Kasumi-1 (cell line): Measurements from ENCODE around the gene GABRA4.
A peak's percentile ranks its signal among the peaks of the same experiment; 100 is the strongest.

Source experiments
- DNase-seq, 2 experiments: peaks; one replicate each; lab custom pipeline; 2025; lab: John Stamatoyannopoulos, UW

GABRA4 gene

DNA sequence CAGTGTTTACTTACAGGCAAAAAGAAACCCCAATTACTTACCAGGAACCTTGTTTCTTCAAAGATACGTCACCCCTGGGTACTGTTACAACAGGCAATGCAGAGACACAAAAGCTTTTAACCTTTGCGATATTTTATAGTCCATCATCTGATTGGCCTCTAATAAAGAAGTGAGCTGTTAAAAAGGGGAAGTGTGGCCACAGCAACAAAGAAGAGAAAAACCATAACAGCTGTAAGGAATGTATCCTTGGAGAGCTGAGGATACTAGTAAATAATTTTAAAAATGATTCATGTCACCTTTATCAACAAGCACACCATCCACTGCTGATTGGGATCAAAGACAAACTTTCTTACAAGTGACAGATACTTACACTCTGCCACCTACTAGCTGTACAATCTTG is 14.1 kb downstream of the GABRA4 start:
- DNase-seq = peak; percentile 21 to 53

DNA sequence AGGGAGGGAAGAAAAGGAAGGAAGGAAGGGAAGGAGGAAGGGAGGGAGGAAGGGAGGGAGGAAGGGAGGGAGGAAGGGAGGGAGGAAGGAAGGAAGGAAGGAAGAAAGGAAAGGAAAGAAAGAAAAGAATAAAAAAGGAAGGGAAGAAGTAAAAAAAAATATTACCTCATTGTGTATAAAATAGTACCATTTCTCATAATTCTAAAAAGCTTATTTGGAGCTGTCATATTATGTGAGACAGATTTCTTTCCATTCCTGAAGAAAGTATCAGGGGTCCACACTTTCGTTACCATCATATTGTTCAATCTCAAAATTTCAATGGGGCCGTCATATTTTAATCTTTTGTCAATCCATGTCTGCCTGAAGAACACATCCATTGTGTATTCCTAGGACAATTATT is 16.1 kb downstream of the GABRA4 start:
- DNase-seq = no peak

DNA sequence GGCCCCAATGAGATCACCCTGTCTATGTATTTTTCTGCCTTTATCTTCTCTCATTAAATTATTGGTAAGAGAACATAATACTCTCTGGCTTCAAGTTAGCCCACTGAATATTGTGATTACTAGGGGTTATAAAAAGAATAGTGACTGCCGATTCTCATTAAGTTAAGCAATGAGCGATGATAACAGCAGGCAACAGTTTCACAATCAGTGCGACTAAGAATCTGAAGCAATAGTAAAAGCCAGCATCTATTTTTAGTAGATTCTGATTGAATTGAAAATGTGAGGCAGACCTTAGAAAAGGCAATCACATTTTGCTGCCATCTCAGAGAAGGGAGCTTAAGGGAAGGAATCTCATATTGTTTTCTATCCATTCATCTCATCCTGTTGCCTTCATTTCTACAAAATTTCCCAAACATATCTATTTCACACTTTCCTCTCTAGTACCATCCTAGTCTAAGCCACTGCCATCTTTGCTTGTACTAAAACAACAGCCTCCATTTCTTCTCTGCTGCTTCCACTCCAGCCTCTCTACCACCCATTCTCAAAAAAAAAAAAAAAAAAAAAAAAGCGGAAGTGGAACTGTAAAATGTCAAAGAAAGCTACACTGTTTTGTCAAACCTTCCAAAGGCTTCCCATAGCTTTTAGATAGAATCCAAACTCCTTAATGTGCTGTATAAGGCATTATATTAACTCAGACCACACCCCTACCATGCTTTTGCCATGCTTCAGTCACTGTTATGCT is 17.4 kb downstream of the GABRA4 start:
- DNase-seq = peak; percentile 23 to 33

DNA sequence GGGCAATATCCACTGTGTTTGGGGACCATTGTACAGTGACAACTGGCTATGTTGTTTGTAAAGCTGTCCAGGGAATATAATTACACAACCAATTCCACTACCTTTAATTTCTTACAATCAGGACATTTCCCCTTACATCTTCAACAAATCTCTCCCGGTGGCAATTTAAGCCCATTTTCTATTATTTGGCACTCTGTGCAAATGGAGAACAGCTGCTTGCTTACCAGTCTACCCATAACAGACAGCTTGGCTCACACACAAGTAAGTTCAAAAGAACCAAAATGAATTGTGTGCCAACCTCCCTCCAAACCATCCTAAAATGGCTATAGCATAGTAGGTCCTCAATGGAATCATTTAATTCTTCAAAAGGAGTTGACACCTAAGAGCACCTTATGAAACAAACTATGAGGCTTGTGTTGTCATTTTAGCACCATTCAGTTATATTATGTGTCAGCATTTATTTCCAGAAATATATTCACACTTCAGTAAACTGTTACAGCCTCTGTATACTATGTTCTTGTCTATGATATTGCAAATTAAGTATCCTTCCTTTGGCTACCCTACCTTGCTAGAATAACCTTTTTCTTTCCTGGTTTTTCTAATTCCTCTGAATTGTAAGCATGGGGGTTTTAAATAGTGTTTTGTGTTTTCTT is 18.4 kb downstream of the GABRA4 start:
- DNase-seq = no peak

DNA sequence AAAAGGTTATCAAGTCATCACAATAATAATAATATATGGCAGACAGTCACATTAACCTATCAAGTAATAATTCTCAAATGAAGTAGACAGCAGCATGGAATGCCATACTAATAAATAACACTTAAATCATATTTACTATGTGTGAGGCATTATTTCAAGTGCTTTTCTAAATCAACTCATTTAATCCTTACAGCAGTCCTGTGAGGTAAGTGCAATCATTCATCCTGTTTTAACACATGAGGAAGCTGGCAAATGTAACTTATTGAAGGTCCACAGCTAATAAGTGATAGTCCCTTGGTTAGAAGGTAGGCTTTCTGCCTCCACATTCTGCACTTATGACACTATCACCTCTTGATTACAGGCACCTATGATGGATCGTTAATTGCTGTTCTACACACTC is 24.5 kb downstream of the GABRA4 start:
- no peak for DNase-seq

DNA sequence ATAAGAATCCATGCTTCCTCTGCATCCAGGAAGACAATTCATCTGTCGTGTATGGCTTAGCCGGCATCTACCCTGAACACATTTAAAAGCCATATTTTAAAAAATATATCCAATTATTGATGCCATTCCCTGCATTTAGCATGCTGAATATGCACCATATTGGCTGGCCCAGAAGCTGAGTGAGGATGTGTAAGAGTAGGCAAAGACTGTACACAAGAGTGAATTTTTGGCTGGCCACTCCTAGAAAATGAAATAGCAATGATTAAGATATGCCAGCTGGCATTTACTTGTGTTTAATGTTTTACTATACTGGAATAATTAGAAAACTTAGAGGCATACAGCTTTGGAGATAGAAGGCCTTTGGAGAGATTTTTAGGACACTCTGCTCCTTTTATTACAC is 25.8 kb downstream of the GABRA4 start:
- DNase-seq = no peak

DNA sequence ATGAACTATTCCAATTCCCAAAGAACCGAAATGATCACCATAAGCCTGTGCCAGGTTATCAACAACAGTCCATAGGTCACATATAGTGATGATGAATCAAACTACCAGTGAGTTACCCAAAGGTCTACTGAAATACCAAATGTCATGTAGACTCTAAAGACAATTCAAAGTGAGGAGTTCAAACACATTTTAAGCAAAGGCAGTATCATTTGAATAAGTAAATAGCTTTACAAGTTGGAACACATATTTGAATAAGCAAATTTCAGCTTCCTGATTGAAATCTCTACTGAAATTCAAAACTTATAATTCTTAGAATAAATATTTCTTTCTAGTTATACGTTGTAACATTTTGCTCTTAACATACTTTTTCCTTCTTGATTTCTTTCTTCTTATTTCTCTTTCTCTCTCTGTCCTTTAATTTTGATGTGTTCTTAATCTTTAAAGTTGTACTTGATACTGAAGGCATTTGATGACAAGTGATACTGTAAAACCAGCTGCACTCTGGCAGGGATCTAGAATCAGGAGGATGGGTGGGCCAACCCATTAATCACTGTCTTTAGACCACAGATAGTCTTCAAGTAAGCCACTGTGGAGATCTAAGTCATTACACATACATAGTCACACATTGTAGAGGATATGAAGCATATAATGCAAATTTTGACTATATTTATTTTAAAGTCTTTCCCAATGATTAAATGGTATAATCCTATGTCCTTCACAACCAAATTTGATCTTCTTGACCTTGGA is 34.5 kb downstream of the GABRA4 start:
- no peak for DNase-seq

DNA sequence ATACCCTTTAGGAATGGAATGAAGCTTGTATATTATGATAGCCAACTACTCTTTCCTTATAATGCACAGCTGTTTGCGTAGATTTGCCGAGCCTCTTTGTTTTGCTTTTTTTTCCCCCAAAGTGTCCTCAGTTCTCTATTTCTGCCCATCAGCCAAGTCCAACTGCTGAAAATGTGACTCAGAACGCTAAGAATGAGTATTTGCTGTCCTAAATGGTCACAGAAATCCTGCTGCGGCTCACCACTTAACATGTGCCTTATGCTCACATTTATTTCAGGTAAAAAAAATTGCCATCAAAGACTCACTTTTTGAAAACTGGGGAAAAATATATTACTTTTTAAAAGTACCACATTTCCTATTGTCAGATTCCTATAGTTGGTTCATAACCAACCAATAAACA is 36.9 kb downstream of the GABRA4 start:
- DNase-seq = no peak

DNA sequence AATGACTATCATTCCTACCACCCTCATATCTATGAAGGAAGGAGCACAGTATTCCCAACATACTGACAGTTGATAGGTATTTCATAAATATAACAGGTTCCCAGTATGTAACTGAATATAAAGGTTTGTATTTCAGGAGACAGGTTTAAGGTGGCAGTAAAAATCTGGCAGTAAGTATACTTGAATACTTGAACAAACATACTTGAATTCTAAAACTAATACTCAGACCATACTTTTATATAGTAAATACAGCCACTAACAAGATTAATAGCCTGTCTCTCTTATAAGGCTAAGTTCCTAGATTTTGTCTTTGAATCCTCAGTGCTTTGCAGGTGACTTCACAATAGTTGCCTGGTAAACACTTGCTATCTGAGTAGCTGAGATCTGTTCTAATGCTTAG is 37.8 kb downstream of the GABRA4 start:
- no peak for DNase-seq

DNA sequence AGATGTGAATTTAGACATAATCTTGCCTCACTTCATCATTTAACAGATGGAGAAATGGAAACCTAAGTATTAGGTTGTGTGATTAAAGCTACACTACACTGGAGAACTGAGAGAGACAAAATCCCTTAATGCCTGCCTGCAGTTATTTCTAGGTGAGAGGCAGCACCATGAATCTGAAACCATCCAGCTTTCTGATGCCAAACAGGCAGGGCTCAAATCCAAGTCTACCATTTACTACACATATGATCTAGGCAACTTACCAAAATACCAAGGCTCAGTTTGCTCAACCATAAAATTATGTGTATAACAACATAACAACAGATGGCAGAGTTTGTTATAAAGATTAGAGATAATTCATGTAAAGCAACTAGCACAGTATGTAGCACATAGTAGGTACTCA is 38.7 kb downstream of the GABRA4 start:
- DNase-seq = no peak

DNA sequence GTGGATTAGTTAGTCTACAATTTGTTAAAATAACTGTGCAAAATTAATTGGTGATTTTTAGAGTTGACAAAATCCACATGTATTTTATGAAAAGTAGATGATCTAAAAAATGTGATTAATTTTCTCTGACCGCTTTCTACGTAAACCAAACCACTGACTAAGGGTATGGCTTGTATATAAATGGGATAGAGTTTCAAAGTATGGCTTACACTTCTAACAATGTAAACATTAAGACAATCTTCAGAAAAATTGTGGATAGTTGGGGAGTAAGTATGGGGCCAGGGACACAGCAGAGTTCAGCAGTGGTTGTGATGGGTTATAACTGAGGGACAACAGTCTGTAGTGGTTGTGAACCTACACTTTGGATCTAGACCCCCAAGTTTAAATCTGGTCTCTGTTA is 39.8 kb downstream of the GABRA4 start:
- DNase-seq = no peak

DNA sequence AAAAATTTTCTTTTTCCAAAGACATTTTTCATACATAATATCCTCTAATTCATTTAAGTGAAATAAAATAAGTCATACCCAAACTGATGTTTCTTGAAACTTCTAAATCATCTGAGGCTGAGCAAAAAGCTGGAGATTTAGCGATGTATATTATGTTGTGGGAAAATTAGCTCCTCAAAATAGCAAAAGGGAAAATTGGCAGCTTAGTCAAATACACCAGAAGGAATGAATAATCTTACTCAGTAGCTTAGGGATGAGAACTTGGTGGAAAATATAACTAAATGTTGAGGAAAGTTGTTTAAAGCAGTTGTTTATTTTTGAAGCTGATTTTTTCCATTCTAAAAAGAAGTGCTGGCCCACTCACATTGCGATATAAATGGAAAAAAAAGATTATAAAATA is 40.9 kb downstream of the GABRA4 start:
- DNase-seq = no peak

DNA sequence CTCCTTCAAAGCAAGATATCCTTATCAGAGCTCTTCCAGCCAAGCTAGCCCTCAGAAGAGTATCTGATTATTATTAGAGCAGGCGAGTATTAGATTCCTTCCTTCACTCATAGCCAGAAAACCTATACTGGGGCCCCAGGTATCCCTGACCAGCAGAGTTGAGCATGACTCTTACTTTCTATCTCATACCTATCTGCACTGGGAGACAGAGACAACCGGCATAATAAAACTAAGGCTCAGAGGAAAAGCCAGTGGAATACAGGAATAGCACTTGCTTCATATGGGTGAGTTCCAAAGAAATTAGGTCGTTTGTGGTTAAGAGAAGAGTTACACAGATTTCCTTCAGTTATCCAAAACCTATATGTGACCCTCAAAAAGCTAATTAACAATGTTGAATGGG is 42.6 kb downstream of the GABRA4 start:
- DNase-seq = no peak

DNA sequence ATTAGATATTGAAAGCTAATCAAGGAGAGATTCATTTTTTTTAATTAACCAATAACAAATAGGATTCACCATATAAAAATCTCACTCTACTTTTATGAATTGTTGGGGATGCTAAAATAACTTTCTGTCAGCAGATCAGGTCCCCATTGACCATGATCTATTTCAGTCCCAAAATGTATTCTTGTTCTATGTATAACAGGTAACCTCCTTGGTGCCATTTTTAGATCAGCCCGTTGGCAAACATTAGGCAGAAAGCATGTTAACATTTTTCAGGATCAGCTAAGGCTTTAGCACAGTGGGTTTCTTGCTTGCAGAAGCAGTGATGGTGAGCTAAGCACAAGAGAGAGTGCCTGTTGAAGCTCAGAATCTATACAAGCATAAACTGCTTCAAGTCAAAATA is 43.6 kb downstream of the GABRA4 start:
- DNase-seq = no peak

DNA sequence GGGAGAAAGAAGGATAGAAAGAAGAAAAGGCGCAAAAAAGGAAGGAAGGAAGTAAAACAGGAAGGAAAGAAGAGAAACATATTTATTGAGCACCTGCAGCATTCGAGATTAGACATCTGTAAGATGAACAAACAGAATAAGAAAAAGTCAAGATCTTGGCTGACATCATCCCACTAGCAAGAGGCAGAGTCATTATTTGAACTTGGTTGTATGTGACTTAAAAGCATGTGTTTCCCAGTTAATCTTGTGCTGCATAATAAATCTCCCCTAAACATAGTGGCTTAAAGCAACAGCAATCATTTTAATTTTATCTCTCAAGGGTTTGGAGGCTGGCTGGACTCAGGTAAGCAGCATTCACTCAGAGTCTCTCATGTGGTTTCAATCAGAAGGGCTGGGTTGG is 45.8 kb downstream of the GABRA4 start:
- DNase-seq = no peak

DNA sequence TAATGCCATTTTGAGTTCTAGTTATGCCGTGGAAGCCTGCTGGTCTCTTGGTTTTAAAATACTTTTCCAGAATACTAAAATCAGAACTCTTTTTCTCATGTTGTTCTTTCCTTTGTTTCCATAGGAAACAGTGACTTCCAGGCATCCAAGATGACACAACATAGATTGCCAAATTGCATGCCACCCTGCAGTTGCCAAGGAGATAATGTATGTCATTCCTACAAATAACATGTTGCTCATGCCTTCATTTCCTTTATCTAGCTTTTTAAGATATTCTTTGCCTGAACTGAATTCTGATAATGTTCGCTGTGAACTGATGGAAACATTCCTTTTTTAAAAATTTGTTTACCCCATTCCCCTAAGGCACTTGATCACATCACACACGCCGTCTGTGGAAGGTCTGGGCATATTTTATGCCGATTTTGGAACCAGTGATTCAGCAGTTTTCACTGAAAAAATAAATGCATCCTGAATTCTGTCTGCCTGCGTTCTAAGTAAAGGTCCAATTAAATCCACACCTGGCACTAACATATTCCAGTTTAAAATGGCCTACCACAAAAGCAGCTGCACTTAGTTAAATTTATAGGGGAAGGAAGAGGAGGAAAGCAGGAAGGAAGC is 46.4 kb downstream of the GABRA4 start:
- DNase-seq = no peak

DNA sequence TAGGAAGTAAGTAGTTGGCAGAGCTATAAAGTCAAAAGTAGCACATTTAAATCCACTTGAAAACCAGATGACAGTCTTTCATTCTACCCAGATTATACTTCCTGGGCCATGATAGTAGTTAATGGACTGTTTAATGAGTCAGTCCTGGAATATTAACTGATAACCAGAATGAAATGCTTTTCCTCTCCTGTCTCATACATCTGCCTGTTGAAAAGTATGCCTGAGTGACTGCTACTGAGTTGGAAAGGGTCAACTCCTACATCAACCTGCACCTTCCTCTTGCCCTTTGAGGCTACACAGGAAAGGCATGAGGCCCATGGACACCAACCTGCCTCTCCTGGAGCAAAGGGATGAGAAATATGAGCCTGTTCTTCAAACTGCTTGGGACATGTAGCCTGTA is 48.3 kb downstream of the GABRA4 start:
- no peak for DNase-seq

DNA sequence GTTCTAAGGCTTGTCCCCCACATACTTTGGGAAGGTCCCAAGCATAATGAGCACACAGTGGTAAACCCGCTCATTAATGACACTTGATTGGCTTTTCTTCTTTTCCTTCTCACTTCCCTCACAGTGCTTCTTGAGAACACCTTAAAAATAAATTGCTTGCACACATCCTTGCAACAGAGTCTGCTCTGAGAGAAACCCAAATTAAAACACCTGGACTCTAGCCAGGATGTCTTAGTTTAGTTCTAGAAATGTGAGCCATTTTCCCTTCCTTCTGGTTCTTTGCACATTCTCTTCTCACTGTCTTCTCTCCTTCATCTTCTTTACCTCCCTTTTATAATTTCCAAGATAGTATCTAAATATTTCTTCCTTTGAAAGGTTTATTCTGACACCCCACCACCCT is 49.0 kb downstream of the GABRA4 start:
- DNase-seq = no peak

DNA sequence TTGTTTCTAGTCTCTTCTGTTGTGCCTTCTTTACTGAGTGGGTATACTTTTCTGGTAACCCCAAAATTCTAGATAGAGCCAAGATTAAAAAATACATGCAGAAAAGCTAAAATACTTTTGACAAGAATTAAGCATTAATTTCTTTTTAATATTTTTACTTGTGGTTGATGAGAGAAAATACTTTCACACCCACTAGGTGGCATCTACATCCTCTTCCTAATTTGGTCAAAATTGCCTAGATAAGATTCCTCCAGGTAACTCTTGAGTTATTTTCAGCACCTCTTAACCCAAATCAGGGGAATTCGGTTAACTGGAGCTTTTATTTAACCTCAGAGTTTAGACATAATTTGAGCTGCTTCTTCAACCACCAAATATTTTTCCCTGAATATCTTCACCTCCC is 55.9 kb downstream of the GABRA4 start:
- DNase-seq = peak; percentile 37 to 46

DNA sequence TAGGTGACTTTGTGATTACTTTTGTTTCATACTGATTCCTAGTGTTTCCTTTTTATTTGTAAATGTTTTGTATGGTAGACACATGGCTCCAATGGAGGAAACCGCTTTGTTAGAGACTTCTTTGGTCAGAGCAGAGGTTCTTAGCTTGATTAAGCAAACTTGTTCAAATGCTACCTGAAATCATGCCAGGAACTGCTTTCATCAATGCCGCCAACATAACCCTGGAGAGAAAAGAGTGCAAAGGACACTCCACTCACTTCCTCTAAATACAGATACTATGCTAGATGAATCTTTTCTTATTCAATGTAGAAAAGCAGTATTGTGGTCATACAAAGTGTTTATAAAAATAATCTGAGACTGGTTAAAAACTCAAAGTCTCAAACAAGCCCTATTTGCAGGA is 58.7 kb downstream of the GABRA4 start:
- no peak for DNase-seq

DNA sequence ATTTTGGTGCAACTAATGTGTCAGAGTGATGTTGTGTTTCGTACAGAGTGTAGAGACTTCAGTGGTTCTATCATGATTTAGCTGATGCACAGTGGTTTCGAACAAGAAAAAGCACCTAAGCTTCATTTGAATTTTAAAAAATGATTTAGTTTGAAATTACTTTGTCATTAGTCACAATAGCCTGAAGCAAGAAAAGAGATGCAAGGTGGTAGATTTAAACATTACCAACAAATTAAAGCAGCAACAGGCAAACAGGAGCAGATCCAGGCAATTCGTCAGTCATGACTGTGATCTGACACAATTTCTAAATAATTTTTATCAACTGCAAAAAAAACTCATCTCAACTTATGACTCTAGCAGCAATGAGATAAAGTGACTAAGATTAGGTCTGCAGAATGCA is 59.7 kb downstream of the GABRA4 start:
- DNase-seq = no peak

DNA sequence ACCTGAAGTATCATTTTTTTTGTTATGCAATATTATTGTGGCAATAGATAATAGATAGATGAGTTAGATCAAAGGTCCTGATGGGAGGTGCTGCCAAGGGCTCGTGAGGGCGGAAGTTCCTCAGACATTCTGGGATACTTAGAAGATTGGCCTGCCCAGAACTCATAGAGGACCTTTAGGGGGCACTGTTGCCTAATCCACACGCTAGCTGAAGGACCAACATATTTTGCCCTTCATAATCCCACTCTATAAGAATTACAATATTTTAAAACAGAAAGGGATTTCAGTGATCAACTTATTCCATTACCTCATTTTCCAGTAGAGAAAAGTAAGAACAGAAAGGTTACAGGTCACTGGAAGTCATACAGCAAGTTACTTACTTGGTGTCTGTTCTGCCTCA is 61.4 kb downstream of the GABRA4 start:
- peak; percentile 67 to 75 for DNase-seq

DNA sequence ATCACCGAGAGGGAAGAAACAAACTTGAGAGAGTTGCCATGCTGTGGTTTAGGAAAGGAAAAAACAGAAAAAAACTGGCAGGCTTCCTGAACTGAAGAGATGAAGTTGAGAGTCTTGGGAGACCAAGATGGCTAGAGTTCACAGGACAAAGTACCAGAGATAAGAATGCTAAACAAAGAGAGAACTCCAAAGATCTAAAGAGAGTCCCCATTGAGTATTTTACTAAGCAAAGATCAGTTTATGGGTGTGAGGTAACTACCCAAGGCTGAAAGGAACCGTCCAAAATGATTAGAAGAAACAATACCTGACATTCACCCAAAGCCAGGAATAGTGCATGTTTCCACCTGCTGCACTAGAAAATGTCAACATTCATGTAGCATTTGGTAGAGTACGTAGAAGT is 62.5 kb downstream of the GABRA4 start:
- no peak for DNase-seq
